SU-DHL-6 (cell line): ENCODE data around the gene BUB1.

ENCODE experiments used
- EZH2phosphoT487 ChIP-seq: fragments of 200-600 bp; sonication (generic), shearing (Covaris generic); conservative IDR thresholded peaks from 2 replicates; pipeline ENCODE4 v1.6.1; 2018; ENCODE audit warnings: mild to moderate bottlenecking, antibody characterized with exemption, low read length, moderate library complexity, mixed read lengths
- TF ChIP-seq, protein P1 (sequence below): fragments of 200-600 bp; sonication (generic); IDR thresholded peaks from one replicate; pipeline ENCODE4 v1.5.1; 2017; ENCODE audit warnings: antibody characterized with exemption, mild to moderate bottlenecking, low read length, moderate library complexity; ENCODE audit not compliant: insufficient read depth, poor library complexity, severe bottlenecking

GRCh38 chr2:110647777-110648176, 30.1 kb downstream of the BUB1 start:
- TF ChIP-seq, protein P1, sequence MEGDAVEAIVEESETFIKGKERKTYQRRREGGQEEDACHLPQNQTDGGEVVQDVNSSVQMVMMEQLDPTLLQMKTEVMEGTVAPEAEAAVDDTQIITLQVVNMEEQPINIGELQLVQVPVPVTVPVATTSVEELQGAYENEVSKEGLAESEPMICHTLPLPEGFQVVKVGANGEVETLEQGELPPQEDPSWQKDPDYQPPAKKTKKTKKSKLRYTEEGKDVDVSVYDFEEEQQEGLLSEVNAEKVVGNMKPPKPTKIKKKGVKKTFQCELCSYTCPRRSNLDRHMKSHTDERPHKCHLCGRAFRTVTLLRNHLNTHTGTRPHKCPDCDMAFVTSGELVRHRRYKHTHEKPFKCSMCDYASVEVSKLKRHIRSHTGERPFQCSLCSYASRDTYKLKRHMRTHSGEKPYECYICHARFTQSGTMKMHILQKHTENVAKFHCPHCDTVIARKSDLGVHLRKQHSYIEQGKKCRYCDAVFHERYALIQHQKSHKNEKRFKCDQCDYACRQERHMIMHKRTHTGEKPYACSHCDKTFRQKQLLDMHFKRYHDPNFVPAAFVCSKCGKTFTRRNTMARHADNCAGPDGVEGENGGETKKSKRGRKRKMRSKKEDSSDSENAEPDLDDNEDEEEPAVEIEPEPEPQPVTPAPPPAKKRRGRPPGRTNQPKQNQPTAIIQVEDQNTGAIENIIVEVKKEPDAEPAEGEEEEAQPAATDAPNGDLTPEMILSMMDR: no peak
- no peak for TF ChIP-seq EZH2phosphoT487
